WERI-Rb-1 (cell line): ENCODE measurements around the gene FGD3.
A peak's percentile ranks its signal among the peaks of the same experiment; 100 is the strongest.

Experiments used
- DNase-seq: peaks from one replicate; pipeline ENCODE4 v3.0.0-alpha.2; 2020
- H3K27ac ChIP-seq: fragments of 250-450 bp; sonication (Bioruptor Pico); 2 replicates; pipeline ENCODE4 v1.5.1; 2020; ENCODE audit warnings: mild to moderate bottlenecking, moderate library complexity
- H3K27me3 ChIP-seq: fragments of 250-450 bp; sonication (Bioruptor Pico); 2 replicates; pipeline ENCODE4 v1.5.1; 2021; ENCODE audit warnings: mild to moderate bottlenecking, low read depth, moderate library complexity; ENCODE audit not compliant: insufficient read depth, severe bottlenecking
- H3K36me3 ChIP-seq: fragments of 250-450 bp; sonication (Bioruptor Pico); 2 replicates; pipeline ENCODE4 v1.5.1; 2020; ENCODE audit warnings: mild to moderate bottlenecking, moderate library complexity
- H3K4me3 ChIP-seq: 2 replicates; pipeline ENCODE4 v1.5.1; 2011; ENCODE audit warnings: low read depth, mild to moderate bottlenecking, control low read depth, low read length
- H3K9me3 ChIP-seq: fragments of 250-450 bp; sonication (Bioruptor Pico); 2 replicates; pipeline ENCODE4 v1.5.1; 2021; ENCODE audit warnings: mild to moderate bottlenecking, moderate library complexity; ENCODE audit not compliant: severe bottlenecking
- CTCF ChIP-seq: IDR thresholded peaks from 2 replicates; pipeline ENCODE4 v1.5.1; 2011; ENCODE audit warnings: low read depth, mild to moderate bottlenecking, control low read depth, inconsistent platforms, low read length

The FGD3 gene

GRCh38 chr9:92980085-92980745 lies 32.9 kb downstream of the FGD3 start:
- no peak overlapping the region for H3K4me3 ChIP-seq
- H3K36me3 ChIP-seq = no peaks in the 10 kb centered on the region
- H3K9me3 ChIP-seq = peaks cover 21% of the 10 kb centered on the region
- no peak overlapping the region for H3K27ac ChIP-seq
- no peaks in the 10 kb centered on the region for H3K27me3 ChIP-seq
- DNase-seq = no peak
- no peak for TF ChIP-seq CTCF

- H3K4me3 ChIP-seq = no peak overlapping the region
- H3K36me3 ChIP-seq = no peaks in the 10 kb centered on the region
- no peaks in the 10 kb centered on the region for H3K27me3 ChIP-seq
- no peak overlapping the region for H3K27ac ChIP-seq
- no peak for DNase-seq
- peaks cover 31% of the 10 kb centered on the region for H3K9me3 ChIP-seq
- TF ChIP-seq CTCF = no peak
These were observed 34.8 kb downstream of the FGD3 start for GRCh38 chr9:92982130-92982529.

GRCh38 chr9:92983984-92984589 lies 36.8 kb downstream of the FGD3 start:
- H3K27ac ChIP-seq = no peak overlapping the region
- no peaks in the 10 kb centered on the region for H3K27me3 ChIP-seq
- H3K4me3 ChIP-seq = no peak overlapping the region
- no peak for TF ChIP-seq CTCF
- peaks cover 36% of the 10 kb centered on the region for H3K9me3 ChIP-seq
- DNase-seq = peak; percentile 21
- no peaks in the 10 kb centered on the region for H3K36me3 ChIP-seq

- no peak for DNase-seq
- Histone ChIP-seq H3K4me3 (no peak overlapping the region), H3K27me3 (no peaks in the 10 kb centered on the region), H3K27ac (no peak overlapping the region), H3K9me3 (peaks cover 36% of the 10 kb centered on the region), H3K36me3 (no peaks in the 10 kb centered on the region)
- TF ChIP-seq CTCF = no peak
These were observed 37.7 kb downstream of the FGD3 start for GRCh38 chr9:92984976-92985375.

- peak; percentile 34; the same call in 1 of the 2 replicates for TF ChIP-seq CTCF
- H3K9me3 ChIP-seq = peaks cover 36% of the 10 kb centered on the region
- no peaks in the 10 kb centered on the region for H3K27me3 ChIP-seq
- peak; percentile 29 for DNase-seq
- H3K4me3 ChIP-seq = no peak overlapping the region
- H3K36me3 ChIP-seq = no peaks in the 10 kb centered on the region
- H3K27ac ChIP-seq = no peak overlapping the region
These were observed 39.1 kb downstream of the FGD3 start for GRCh38 chr9:92986176-92987119.
